Nephron progenitor cell (in vitro differentiated cells): ENCODE results near the gene OR2B2.
A peak's percentile ranks its signal among the peaks of the same experiment; 100 is the strongest.

ENCODE experiments used
- DNase-seq: peaks from one replicate; pipeline ENCODE4 v3.0.0; 2021
- H3K27ac Mint-ChIP-seq: 2 replicates; pipeline ENCODE4 v1.8.0; 2021; ENCODE audit warnings: mild to moderate bottlenecking, moderate library complexity, mixed read lengths
- H3K27me3 Mint-ChIP-seq: 2 replicates; pipeline ENCODE4 v1.8.0; 2021; ENCODE audit warnings: mild to moderate bottlenecking, low read depth, mixed read lengths; ENCODE audit not compliant: poor library complexity
- H3K36me3 Mint-ChIP-seq: 2 replicates; pipeline ENCODE4 v1.8.0; 2021; ENCODE audit warnings: low read depth, mixed read lengths
- H3K4me1 Mint-ChIP-seq: 2 replicates; pipeline ENCODE4 v1.8.0; 2021; ENCODE audit warnings: mixed read lengths
- H3K4me3 Mint-ChIP-seq: 2 replicates; pipeline ENCODE4 v1.8.0; 2021; ENCODE audit warnings: mild to moderate bottlenecking, moderate library complexity, mixed read lengths
- H3K9me3 Mint-ChIP-seq: 2 replicates; pipeline ENCODE4 v1.8.0; 2021; ENCODE audit warnings: mild to moderate bottlenecking, moderate library complexity, mixed read lengths
- TF ChIP-seq, protein P1 (sequence below): fragments of 200-600 bp; sonication (generic); IDR thresholded peaks from 2 replicates; pipeline ENCODE4 v1.5.0; 2021; ENCODE audit warnings: antibody characterized with exemption

OR2B2 gene

DNA sequence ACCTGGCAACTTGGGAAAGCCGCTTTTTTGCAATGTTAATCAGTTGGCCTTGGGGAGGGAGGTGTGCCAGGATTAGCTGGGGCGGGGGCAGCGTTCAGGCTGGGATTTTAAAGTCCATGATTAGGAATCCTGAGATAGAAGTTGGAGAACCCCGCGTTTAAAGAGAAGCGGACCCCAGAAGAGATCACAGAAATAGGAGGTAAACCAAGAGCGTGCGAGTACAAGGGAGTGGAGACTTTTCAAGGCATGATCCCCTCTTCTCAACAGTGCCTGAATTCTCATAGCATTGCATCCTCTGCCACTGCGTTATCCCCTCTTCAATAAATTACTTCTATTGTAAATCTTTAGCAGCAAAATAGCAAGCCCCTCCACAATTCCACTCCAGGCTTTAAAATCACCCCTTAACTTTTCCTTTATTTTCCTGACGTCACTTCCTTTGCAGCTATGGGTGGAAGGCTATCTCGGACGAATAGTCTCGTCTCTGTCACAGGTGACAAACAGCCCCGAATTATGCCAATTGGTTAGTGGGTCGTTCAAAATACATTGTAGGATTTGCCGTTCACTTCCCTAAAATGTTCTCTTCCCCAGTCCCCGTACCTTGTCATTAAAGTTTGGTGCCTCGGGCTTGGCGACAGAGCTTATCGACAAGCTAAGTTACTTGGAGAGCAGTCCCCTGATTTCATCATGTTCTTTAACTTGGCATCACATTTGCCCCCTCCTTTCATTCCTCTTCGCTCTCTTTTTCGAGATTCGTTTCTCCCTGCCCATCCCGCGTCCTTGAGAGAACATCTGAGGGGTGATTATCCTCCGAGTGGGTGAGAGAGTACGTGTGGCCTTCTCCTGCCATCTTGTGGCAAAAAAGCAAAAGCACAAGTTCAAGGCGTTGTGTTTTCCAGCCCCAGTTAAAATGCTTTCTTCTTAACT is 17.1 kb downstream of the OR2B2 start:
- Mint-ChIP-seq H3K4me1 (peaks cover 11% of the 10 kb centered on the region), H3K4me3 (no peak overlapping the region)

DNA sequence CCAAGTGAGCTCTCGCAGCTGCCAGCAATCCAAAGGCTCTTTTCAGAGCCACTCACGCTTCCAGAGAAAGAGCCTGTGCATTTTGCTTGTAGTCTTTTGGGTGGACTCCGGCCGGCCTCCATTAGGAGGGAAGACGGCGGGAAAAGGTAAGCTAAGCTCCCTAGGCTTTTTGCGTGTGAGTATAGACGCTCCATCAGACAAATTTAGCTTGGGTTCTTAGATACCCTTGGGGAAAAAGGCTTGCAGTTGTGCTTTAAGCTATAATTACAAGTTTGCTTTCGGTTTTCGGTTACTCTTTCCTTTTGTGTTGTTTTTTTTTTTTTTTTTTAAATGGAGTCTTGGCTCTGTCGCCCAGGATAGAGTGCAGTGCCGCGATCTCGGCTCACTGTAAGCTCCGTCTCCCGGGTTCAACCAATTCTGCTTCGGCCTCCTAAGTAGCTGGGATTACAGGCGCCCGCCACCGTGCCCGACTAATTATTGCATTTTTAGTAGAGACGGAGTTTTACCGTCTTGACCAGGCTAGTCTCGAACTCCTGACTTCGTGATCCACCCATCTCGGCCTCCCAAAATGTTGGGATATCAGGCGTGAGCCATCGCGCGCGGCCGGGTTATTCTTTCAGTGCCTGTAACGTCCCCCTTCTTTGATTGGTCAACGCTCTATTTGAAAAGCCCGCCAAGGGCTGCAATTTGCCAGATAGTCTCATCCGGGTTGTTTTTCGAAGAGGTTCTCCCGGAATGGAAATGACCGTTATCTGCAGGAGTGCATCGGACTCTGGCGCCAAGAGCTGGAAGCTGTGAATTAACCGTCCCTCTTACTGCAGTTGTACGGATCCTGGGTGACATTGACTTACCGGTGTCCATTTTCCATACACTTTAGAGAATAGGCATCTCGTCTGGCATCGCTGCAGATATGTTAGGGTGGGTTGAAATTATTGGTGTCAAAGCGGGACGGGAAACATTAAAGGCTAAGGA is 18.1 kb downstream of the OR2B2 start:
- DNase-seq, result peak; percentile 80
- no peaks in the 10 kb centered on the region for H3K9me3 Mint-ChIP-seq
- H3K4me1 Mint-ChIP-seq, result peaks cover 21% of the 10 kb centered on the region
- H3K27ac Mint-ChIP-seq, result no peak overlapping the region
- H3K36me3 Mint-ChIP-seq, result no peaks in the 10 kb centered on the region
- TF ChIP-seq, protein P1, sequence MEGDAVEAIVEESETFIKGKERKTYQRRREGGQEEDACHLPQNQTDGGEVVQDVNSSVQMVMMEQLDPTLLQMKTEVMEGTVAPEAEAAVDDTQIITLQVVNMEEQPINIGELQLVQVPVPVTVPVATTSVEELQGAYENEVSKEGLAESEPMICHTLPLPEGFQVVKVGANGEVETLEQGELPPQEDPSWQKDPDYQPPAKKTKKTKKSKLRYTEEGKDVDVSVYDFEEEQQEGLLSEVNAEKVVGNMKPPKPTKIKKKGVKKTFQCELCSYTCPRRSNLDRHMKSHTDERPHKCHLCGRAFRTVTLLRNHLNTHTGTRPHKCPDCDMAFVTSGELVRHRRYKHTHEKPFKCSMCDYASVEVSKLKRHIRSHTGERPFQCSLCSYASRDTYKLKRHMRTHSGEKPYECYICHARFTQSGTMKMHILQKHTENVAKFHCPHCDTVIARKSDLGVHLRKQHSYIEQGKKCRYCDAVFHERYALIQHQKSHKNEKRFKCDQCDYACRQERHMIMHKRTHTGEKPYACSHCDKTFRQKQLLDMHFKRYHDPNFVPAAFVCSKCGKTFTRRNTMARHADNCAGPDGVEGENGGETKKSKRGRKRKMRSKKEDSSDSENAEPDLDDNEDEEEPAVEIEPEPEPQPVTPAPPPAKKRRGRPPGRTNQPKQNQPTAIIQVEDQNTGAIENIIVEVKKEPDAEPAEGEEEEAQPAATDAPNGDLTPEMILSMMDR, result no peak
- H3K4me3 Mint-ChIP-seq, result no peak overlapping the region
- H3K27me3 Mint-ChIP-seq, result peaks cover 7% of the 10 kb centered on the region

More for the DNA sequence above, 17.1 kb downstream of the OR2B2 start:
- TF ChIP-seq, protein P1, result peak; percentile 61
- Mint-ChIP-seq H3K27me3 (peaks cover 7% of the 10 kb centered on the region), H3K36me3 (no peaks in the 10 kb centered on the region), H3K9me3 (no peaks in the 10 kb centered on the region), H3K27ac (no peak overlapping the region)
- peak; percentile 55 for DNase-seq

DNA sequence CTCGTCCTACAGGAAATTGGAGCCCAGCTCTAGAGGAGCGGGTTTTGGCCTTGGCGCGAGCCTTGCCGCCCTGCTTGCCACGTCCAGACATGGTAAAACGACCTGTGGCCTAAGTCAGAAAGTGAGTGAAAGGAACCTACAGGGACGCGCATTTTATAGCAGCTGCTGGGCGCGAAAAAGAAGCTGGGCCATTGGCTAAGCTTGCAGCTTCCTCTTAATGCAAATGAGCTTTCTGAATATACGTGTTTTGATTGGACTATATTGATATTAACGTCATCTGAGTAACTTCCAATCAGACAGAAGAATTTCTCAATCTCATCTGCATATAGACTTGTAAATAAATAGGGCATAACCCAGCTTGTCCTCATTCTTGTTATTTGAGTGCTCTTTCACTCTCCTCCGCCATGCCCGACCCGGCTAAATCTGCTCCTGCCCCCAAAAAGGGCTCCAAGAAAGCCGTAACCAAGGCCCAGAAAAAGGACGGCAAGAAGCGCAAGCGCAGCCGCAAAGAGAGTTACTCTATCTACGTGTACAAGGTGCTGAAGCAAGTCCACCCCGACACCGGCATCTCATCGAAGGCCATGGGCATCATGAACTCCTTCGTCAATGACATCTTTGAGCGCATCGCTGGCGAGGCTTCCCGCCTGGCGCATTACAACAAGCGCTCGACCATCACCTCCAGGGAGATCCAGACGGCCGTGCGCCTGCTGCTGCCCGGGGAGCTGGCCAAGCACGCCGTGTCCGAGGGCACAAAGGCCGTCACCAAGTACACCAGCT is 18.9 kb downstream of the OR2B2 start:
- H3K27me3 Mint-ChIP-seq, result peaks cover 7% of the 10 kb centered on the region
- peak; percentile 89 for DNase-seq
- TF ChIP-seq, protein P1, result no peak
- no peaks in the 10 kb centered on the region for H3K36me3 Mint-ChIP-seq
- H3K4me3 Mint-ChIP-seq, result no peak overlapping the region
- no peaks in the 10 kb centered on the region for H3K9me3 Mint-ChIP-seq
- peak overlapping the region; percentile 100 for H3K27ac Mint-ChIP-seq
- peaks cover 29% of the 10 kb centered on the region for H3K4me1 Mint-ChIP-seq

DNA sequence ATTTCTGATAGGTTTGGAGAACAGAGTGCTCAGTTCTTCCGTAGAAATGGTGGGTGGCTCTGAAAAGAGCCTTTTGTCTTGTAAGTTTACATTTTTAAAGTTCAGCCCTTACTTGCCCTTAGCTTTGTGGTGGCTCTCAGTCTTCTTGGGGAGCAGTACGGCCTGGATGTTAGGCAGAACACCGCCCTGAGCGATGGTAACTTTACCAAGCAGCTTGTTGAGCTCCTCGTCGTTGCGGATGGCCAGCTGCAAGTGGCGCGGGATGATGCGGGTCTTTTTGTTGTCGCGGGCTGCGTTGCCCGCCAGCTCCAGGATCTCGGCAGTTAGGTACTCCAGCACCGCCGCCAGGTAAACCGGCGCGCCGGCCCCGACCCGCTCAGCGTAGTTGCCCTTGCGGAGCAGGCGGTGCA is 19.5 kb downstream of the OR2B2 start:
- Mint-ChIP-seq H3K4me1 (peaks cover 35% of the 10 kb centered on the region), H3K9me3 (no peaks in the 10 kb centered on the region), H3K27me3 (peaks cover 7% of the 10 kb centered on the region), H3K4me3 (no peak overlapping the region), H3K36me3 (no peaks in the 10 kb centered on the region), H3K27ac (peak overlapping the region; percentile 100)
- TF ChIP-seq, protein P1, result no peak
- DNase-seq, result no peak

DNA sequence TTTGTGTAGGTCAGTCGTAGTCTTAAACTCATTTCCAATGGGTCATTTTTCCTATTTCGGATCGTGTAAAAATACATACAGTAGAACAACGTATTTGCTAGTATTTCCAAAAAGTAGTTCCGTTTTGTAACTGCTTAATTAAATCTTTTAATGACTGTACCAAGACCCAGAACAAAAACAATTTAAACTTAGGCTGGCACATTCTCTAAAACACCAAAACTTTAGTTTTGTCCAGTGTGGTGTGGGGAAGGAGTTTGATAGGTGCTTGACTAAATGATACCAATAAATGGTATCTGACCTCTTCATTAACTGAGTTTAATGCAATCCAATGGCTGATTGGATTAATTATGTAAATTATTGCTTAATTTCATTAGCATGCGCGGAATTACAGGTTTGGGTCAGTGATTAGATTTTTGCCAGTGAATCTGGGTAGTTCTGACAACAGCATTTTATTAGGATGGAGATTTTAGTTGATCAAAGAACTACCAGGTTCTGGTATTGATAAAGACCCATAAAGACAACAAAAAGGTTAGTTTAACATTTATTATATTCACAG is 20.8 kb downstream of the OR2B2 start:
- no peak for DNase-seq

More for the DNA sequence above, 20.8 kb downstream of the OR2B2 start:
- Mint-ChIP-seq H3K9me3 (no peaks in the 10 kb centered on the region), H3K4me1 (peaks cover 36% of the 10 kb centered on the region), H3K27me3 (peaks cover 7% of the 10 kb centered on the region), H3K36me3 (no peaks in the 10 kb centered on the region), H3K4me3 (no peak overlapping the region), H3K27ac (peak overlapping the region; percentile 100)
- TF ChIP-seq, protein P1, result no peak
